Measurements from ENCODE around the gene BMP5. TPM values are rescaled to one million over a fixed set of nuclear protein-coding genes. Genes with fewer than 3 reads are reported as not detected.

Gene BMP5
- total RNA-seq, 4 donors from 2014 or later, result 1.8 to 5.6 (median 3.4) TPM

DNA sequence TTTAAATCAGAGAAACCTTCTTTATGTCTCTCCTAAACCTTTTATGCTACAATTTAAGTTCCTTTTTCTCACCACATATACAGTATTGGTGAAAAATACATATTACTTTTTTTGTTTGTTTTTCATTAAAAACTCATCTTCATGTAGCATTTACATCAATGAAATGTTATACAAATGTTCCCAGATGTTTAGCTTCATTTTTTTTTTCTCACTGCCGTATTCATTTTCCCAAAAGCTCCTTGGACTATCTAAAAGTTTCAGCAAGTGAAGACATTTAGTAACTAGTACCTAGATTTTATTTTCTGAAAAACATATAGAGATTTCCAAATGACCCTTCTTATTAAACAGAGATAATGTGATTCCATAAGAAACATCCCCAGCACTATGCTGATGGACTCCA lies 128.9 kb downstream of the BMP5 start:
- intact Hi-C loops (cut with DNase I; ENCODE audit: low total_unique reads), result no loop called here
- Histone ChIP-seq H3K9me3 (no peaks in the 10 kb centered on the region), H3K36me3 (no peaks in the 10 kb centered on the region), H3K27me3 (no peaks in the 10 kb centered on the region), H3K4me3 (no peak overlapping the region), H3K27ac (no peak overlapping the region), H3K4me1 (no peaks in the 10 kb centered on the region)
- TF ChIP-seq POLR2A (IDR thresholded peaks at IDR 0.05), result no peak
- no peak for TF ChIP-seq EP300 (IDR thresholded peaks at IDR 0.05; ENCODE audit: low read depth)
- TF ChIP-seq, protein P1, sequence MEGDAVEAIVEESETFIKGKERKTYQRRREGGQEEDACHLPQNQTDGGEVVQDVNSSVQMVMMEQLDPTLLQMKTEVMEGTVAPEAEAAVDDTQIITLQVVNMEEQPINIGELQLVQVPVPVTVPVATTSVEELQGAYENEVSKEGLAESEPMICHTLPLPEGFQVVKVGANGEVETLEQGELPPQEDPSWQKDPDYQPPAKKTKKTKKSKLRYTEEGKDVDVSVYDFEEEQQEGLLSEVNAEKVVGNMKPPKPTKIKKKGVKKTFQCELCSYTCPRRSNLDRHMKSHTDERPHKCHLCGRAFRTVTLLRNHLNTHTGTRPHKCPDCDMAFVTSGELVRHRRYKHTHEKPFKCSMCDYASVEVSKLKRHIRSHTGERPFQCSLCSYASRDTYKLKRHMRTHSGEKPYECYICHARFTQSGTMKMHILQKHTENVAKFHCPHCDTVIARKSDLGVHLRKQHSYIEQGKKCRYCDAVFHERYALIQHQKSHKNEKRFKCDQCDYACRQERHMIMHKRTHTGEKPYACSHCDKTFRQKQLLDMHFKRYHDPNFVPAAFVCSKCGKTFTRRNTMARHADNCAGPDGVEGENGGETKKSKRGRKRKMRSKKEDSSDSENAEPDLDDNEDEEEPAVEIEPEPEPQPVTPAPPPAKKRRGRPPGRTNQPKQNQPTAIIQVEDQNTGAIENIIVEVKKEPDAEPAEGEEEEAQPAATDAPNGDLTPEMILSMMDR (IDR thresholded peaks at IDR 0.05), result no peak
- no peak for TF ChIP-seq POLR2AphosphoS5 (IDR thresholded peaks at IDR 0.05)
- no peak for DNase-seq
- WGBS, 2 donors (ENCODE audit: low coverage in 1 of 2), result 77 to 80% methylated on average over 1 of the region's 1 CpG
- in situ Hi-C loops (cut with MboI; ENCODE audit: low pct_ligation_motif_present in 1 of 4, low pct_unique_long_range_greater_than_20kb in 1 of 4, low sequenced_read_pairs in 3 of 4), result no loop called here

DNA sequence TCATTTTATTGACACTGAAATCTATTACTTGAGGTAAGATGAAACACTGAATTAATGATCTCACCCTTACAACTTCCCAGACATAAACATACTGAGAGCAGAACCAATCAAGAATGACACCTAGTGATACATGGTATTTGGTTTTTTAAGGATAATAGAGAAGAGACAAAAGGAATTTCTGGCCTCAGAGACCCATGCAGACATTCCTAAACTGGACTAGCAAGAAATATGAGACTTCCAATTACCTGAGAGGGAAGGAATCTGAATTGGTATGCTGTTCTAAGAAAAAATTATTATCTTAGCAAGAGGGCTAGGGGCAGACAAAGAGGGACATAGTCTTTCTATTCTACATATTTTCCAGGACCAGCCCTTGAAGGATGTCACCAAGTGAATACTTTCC lies 141.1 kb downstream of the BMP5 start:
- Histone ChIP-seq H3K27me3 (no peaks in the 10 kb centered on the region), H3K9me3 (no peaks in the 10 kb centered on the region), H3K36me3 (no peaks in the 10 kb centered on the region), H3K27ac (no peak overlapping the region), H3K4me1 (no peaks in the 10 kb centered on the region), H3K4me3 (no peak overlapping the region)
- no peak for DNase-seq
- in situ Hi-C loops (cut with MboI; ENCODE audit: low pct_ligation_motif_present in 1 of 4, low pct_unique_long_range_greater_than_20kb in 1 of 4, low sequenced_read_pairs in 3 of 4), result no loop called here
- intact Hi-C loops (cut with DNase I; ENCODE audit: low total_unique reads), result no loop called here
- no peak for TF ChIP-seq EP300 (IDR thresholded peaks at IDR 0.05; ENCODE audit: low read depth)
- TF ChIP-seq POLR2A (IDR thresholded peaks at IDR 0.05), result no peak
- TF ChIP-seq POLR2AphosphoS5 (IDR thresholded peaks at IDR 0.05), result no peak

DNA sequence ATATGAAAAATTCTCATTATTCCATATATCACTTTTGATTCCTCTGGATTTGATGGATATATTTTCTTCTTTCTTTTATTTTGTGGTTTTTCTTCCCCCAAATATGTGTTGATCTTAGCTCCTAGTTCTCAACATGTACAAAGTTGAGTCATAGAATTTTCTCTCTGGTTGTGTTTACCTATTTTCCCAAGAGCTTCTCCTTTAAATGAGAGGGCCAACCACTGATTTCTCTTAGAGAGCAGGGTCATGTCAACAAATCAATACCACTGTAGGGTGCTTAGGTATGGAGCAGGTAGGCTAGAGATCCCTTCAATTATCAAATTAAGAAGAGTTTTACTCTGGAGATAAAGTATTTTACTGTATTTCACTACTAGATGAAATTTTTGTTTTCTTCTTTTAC lies 145.7 kb downstream of the BMP5 start:
- H3K27ac ChIP-seq, result no peak overlapping the region
- in situ Hi-C loops (cut with MboI; ENCODE audit: low pct_ligation_motif_present in 1 of 4, low pct_unique_long_range_greater_than_20kb in 1 of 4, low sequenced_read_pairs in 3 of 4), result no loop called here
- H3K9me3 ChIP-seq, result no peaks in the 10 kb centered on the region
- intact Hi-C loops (cut with DNase I; ENCODE audit: low total_unique reads), result no loop called here
- H3K36me3 ChIP-seq, result no peaks in the 10 kb centered on the region
- TF ChIP-seq EP300 (IDR thresholded peaks at IDR 0.05; ENCODE audit: low read depth) (no peak), POLR2A (IDR thresholded peaks at IDR 0.05) (no peak), POLR2AphosphoS5 (IDR thresholded peaks at IDR 0.05) (no peak)
- TF ChIP-seq, protein P1 (IDR thresholded peaks at IDR 0.05), result no peak
- no peak for DNase-seq
- H3K27me3 ChIP-seq, result no peaks in the 10 kb centered on the region
- no peaks in the 10 kb centered on the region for H3K4me1 ChIP-seq
- H3K4me3 ChIP-seq, result no peak overlapping the region

DNA sequence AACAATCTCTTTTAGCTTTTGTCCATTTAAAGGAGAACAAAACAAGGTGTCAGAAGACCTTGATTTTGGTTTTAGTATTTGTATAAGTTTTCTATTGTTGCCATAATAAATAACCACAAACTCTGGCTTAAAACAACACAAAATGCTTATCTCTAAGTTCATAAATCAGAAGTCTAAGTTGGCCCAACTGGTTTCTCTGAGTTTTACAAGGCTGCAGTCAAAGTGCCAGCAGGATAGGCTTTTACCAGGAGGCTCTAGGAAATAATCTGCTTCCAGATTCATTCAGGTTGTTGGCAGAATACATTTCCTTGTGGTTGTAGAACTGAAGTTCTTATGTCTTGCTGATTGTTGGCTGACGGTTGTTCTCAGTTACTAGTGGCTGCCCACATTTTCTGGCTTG lies 149.2 kb downstream of the BMP5 start:
- intact Hi-C loops (cut with DNase I; ENCODE audit: low total_unique reads) (no loop called here), in situ Hi-C loops (cut with MboI; ENCODE audit: low pct_ligation_motif_present in 1 of 4, low pct_unique_long_range_greater_than_20kb in 1 of 4, low sequenced_read_pairs in 3 of 4) (no loop called here)
- H3K27me3 ChIP-seq, result no peaks in the 10 kb centered on the region
- H3K27ac ChIP-seq, result no peak overlapping the region
- WGBS, 2 donors (ENCODE audit: low coverage in 1 of 2), result 33 to 44% methylated on average over 1 of the region's 1 CpG
- no peak for TF ChIP-seq POLR2AphosphoS5 (IDR thresholded peaks at IDR 0.05)
- TF ChIP-seq EP300 (IDR thresholded peaks at IDR 0.05; ENCODE audit: low read depth), result no peak
- TF ChIP-seq POLR2A (IDR thresholded peaks at IDR 0.05), result no peak
- TF ChIP-seq, protein P1 (IDR thresholded peaks at IDR 0.05), result no peak
- no peaks in the 10 kb centered on the region for H3K36me3 ChIP-seq
- H3K4me3 ChIP-seq, result no peak overlapping the region
- no peak for DNase-seq
- no peaks in the 10 kb centered on the region for H3K4me1 ChIP-seq
- no peaks in the 10 kb centered on the region for H3K9me3 ChIP-seq

DNA sequence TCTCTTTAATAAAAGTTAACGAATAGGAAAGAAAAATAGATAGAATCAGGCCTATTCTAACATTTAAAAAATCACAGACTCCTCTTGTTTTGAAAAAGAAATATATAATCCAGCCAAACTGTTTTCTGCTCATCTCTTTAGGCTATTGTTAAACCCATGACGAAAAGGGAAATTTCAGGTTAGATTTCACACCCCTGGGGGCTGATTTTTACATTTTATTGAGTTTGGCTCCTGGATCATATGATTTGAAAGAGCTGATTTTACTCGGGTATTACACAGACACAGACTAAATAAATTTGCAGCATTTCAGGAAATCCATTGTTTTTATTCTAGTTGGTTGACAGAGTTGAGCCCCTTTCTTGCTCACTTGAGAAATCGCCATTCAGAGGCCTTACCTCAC lies 160.6 kb downstream of the BMP5 start:
- Histone ChIP-seq H3K27me3 (no peaks in the 10 kb centered on the region), H3K4me3 (no peak overlapping the region), H3K9me3 (no peaks in the 10 kb centered on the region), H3K4me1 (no peaks in the 10 kb centered on the region), H3K27ac (no peak overlapping the region), H3K36me3 (no peaks in the 10 kb centered on the region)
- DNase-seq, result no peak
- intact Hi-C loops (cut with DNase I; ENCODE audit: low total_unique reads) (no loop called here), in situ Hi-C loops (cut with MboI; ENCODE audit: low pct_ligation_motif_present in 1 of 4, low pct_unique_long_range_greater_than_20kb in 1 of 4, low sequenced_read_pairs in 3 of 4) (no loop called here)
- no peak for TF ChIP-seq POLR2AphosphoS5 (IDR thresholded peaks at IDR 0.05)
- no peak for TF ChIP-seq EP300 (IDR thresholded peaks at IDR 0.05; ENCODE audit: low read depth)
- no peak for TF ChIP-seq POLR2A (IDR thresholded peaks at IDR 0.05)
- TF ChIP-seq, protein P1 (IDR thresholded peaks at IDR 0.05), result no peak
- 68 to 69% methylated on average over 4 of the region's 4 CpGs for WGBS, 2 donors (ENCODE audit: low coverage in 1 of 2)
